ENCODE results near the gene PKM. TPM values are rescaled to one million over a fixed set of nuclear protein-coding genes. Genes with fewer than 3 reads are reported as not detected.
A peak's percentile ranks its signal among the peaks of the same experiment; 100 is the strongest.
"Not testable (repeated sequence)": the region's sequence is repeated elsewhere in the genome, so short reads cannot be mapped to it uniquely, and the experiment has no call there.

Gene PKM
- total RNA-seq = 1,000 to 10,000 TPM; 2,397 to 2,519 (median 2,398) TPM

GRCh38 chr15:72231066-72231832 is at the start of gene PKM:
TSS of gene PKM (minus strand) at chr15:72231190. CDS start at chr15:72219097, 12,093 bp downstream.
- Mint-ChIP-seq H3K9me3 (no peaks in the 10 kb centered on the region), H3K4me3 (peak within 1 kb of the TSS; percentile 98), H3K4me1 (ENCODE audit: low read depth) (peaks cover 35% of the 10 kb centered on the region), H3K36me3 (ENCODE audit: insufficient read depth) (peaks cover 18% of the 10 kb centered on the region), H3K27me3 (ENCODE audit: low read depth) (no peaks in the 10 kb centered on the region)
- ATAC-seq (peak; percentile 54 to 64), DNase-seq (peak; percentile 96)

GRCh38 chr15:72280751-72281150 is 49.8 kb upstream of the PKM start:
- Mint-ChIP-seq H3K27me3 (ENCODE audit: low read depth) (no peaks in the 10 kb centered on the region), H3K36me3 (ENCODE audit: insufficient read depth) (no peaks in the 10 kb centered on the region), H3K4me1 (ENCODE audit: low read depth) (no peaks in the 10 kb centered on the region), H3K9me3 (no peaks in the 10 kb centered on the region), H3K4me3 (no peak overlapping the region)
- DNase-seq = no peak
- no peak for ATAC-seq

- DNase-seq (no peak), ATAC-seq (no peak)
- H3K27me3 Mint-ChIP-seq (ENCODE audit: low read depth) = no peaks in the 10 kb centered on the region
- H3K36me3 Mint-ChIP-seq (ENCODE audit: insufficient read depth) = no peaks in the 10 kb centered on the region
- H3K4me3 Mint-ChIP-seq = no peak overlapping the region
- peaks cover 5% of the 10 kb centered on the region for H3K4me1 Mint-ChIP-seq (ENCODE audit: low read depth)
- no peaks in the 10 kb centered on the region for H3K9me3 Mint-ChIP-seq
Measured at GRCh38 chr15:72278737-72279136, 47.7 kb upstream of the PKM start.

GRCh38 chr15:72276326-72276700 is 45.3 kb upstream of the PKM start:
- ATAC-seq = no peak
- Mint-ChIP-seq H3K4me3 (no peak overlapping the region), H3K4me1 (ENCODE audit: low read depth) (peaks cover 18% of the 10 kb centered on the region), H3K9me3 (no peaks in the 10 kb centered on the region), H3K27me3 (ENCODE audit: low read depth) (no peaks in the 10 kb centered on the region), H3K36me3 (ENCODE audit: insufficient read depth) (no peaks in the 10 kb centered on the region)
- no peak for DNase-seq

GRCh38 chr15:72275635-72276325 is 44.8 kb upstream of the PKM start:
- H3K4me3 Mint-ChIP-seq; H3K9me3 Mint-ChIP-seq; DNase-seq; H3K36me3 Mint-ChIP-seq (ENCODE audit: insufficient read depth); H3K27me3 Mint-ChIP-seq (ENCODE audit: low read depth); ATAC-seq: not testable (repeated sequence)
- H3K4me1 Mint-ChIP-seq (ENCODE audit: low read depth) = peaks cover 23% of the 10 kb centered on the region

GRCh38 chr15:72272997-72273352 is 42.0 kb upstream of the PKM start:
- Mint-ChIP-seq H3K27me3 (ENCODE audit: low read depth) (no peaks in the 10 kb centered on the region), H3K4me3 (peak overlapping the region; percentile 85), H3K9me3 (no peaks in the 10 kb centered on the region), H3K4me1 (ENCODE audit: low read depth) (peaks cover 36% of the 10 kb centered on the region), H3K36me3 (ENCODE audit: insufficient read depth) (peaks cover 12% of the 10 kb centered on the region)
- ATAC-seq (peak in 1 of 2 donors; percentile 3), DNase-seq (no peak)

GRCh38 chr15:72272213-72272996 is 41.4 kb upstream of the PKM start, which contains the start of gene PARP6:
TSS of gene PARP6 (minus strand) at chr15:72272554. CDS start at chr15:72267477, 5,077 bp downstream.
- ATAC-seq (peak; percentile 98), DNase-seq (peak; percentile 98)
- Mint-ChIP-seq H3K4me3 (peak within 1 kb of the TSS; percentile 93), H3K27me3 (ENCODE audit: low read depth) (no peaks in the 10 kb centered on the region), H3K4me1 (ENCODE audit: low read depth) (peaks cover 36% of the 10 kb centered on the region), H3K9me3 (no peaks in the 10 kb centered on the region), H3K36me3 (ENCODE audit: insufficient read depth) (peaks cover 14% of the 10 kb centered on the region)

- H3K4me1 Mint-ChIP-seq (ENCODE audit: low read depth) = peaks cover 36% of the 10 kb centered on the region
- no peaks in the 10 kb centered on the region for H3K9me3 Mint-ChIP-seq
- ATAC-seq (peak; percentile 4 to 12), DNase-seq (peak; percentile 9)
- peak overlapping the region; percentile 93 for H3K4me3 Mint-ChIP-seq
- H3K36me3 Mint-ChIP-seq (ENCODE audit: insufficient read depth) = peaks cover 18% of the 10 kb centered on the region
- H3K27me3 Mint-ChIP-seq (ENCODE audit: low read depth) = no peaks in the 10 kb centered on the region
Measured at GRCh38 chr15:72271895-72272212, 40.9 kb upstream of the PKM start.

- H3K4me3 Mint-ChIP-seq = peak overlapping the region; percentile 93
- peaks cover 36% of the 10 kb centered on the region for H3K4me1 Mint-ChIP-seq (ENCODE audit: low read depth)
- no peaks in the 10 kb centered on the region for H3K27me3 Mint-ChIP-seq (ENCODE audit: low read depth)
- no peak for ATAC-seq
- peaks cover 22% of the 10 kb centered on the region for H3K36me3 Mint-ChIP-seq (ENCODE audit: insufficient read depth)
- H3K9me3 Mint-ChIP-seq = no peaks in the 10 kb centered on the region
- DNase-seq = no peak
Measured at GRCh38 chr15:72271221-72271620, 40.2 kb upstream of the PKM start.

- peaks cover 35% of the 10 kb centered on the region for H3K36me3 Mint-ChIP-seq (ENCODE audit: insufficient read depth)
Measured at GRCh38 chr15:72269739-72270138, 38.7 kb upstream of the PKM start.

GRCh38 chr15:72265031-72265430 is 34.0 kb upstream of the PKM start:
- H3K9me3 Mint-ChIP-seq = no peaks in the 10 kb centered on the region
- DNase-seq = no peak
- ATAC-seq = no peak
- H3K4me3 Mint-ChIP-seq = no peak overlapping the region
- peaks cover 66% of the 10 kb centered on the region for H3K36me3 Mint-ChIP-seq (ENCODE audit: insufficient read depth)
- H3K4me1 Mint-ChIP-seq (ENCODE audit: low read depth) = peaks cover 38% of the 10 kb centered on the region
- no peaks in the 10 kb centered on the region for H3K27me3 Mint-ChIP-seq (ENCODE audit: low read depth)

More at GRCh38 chr15:72269739-72270138, 38.7 kb upstream of the PKM start:
- H3K9me3 Mint-ChIP-seq = no peaks in the 10 kb centered on the region
- ATAC-seq = no peak
- no peaks in the 10 kb centered on the region for H3K27me3 Mint-ChIP-seq (ENCODE audit: low read depth)
- H3K4me1 Mint-ChIP-seq (ENCODE audit: low read depth) = peaks cover 40% of the 10 kb centered on the region
- DNase-seq = no peak
- no peak overlapping the region for H3K4me3 Mint-ChIP-seq

- Mint-ChIP-seq H3K27me3 (ENCODE audit: low read depth) (no peaks in the 10 kb centered on the region), H3K4me1 (ENCODE audit: low read depth) (peaks cover 2% of the 10 kb centered on the region), H3K36me3 (ENCODE audit: insufficient read depth) (peaks cover 53% of the 10 kb centered on the region), H3K9me3 (no peaks in the 10 kb centered on the region), H3K4me3 (no peak overlapping the region)
- ATAC-seq (no peak), DNase-seq (no peak)
Measured at GRCh38 chr15:72252663-72253299, 21.8 kb upstream of the PKM start.

GRCh38 chr15:72249142-72249810 is 18.3 kb upstream of the PKM start:
- Mint-ChIP-seq H3K4me3 (no peak overlapping the region), H3K27me3 (ENCODE audit: low read depth) (no peaks in the 10 kb centered on the region), H3K36me3 (ENCODE audit: insufficient read depth) (peaks cover 49% of the 10 kb centered on the region), H3K9me3 (no peaks in the 10 kb centered on the region), H3K4me1 (ENCODE audit: low read depth) (peaks cover 4% of the 10 kb centered on the region)
- DNase-seq = no peak
- no peak for ATAC-seq

- Mint-ChIP-seq H3K4me3 (no peak overlapping the region), H3K4me1 (ENCODE audit: low read depth) (peaks cover 4% of the 10 kb centered on the region), H3K27me3 (ENCODE audit: low read depth) (no peaks in the 10 kb centered on the region), H3K9me3 (no peaks in the 10 kb centered on the region), H3K36me3 (ENCODE audit: insufficient read depth) (peaks cover 49% of the 10 kb centered on the region)
- ATAC-seq (no peak), DNase-seq (no peak)
Measured at GRCh38 chr15:72248514-72248913, 17.5 kb upstream of the PKM start.

Data from activated T-cell treated with anti-CD3 and anti-CD28 coated beads, Interleukin-2, amount 50 U/mL, for 4 hours (primary cell).